ENCODE results near the gene IQGAP1. TPM values are rescaled to one million over a fixed set of nuclear protein-coding genes. Genes with fewer than 3 reads are reported as not detected.
"Not testable (repeated sequence)": the region's sequence is repeated elsewhere in the genome, so short reads cannot be mapped to it uniquely, and the experiment has no call there.

The IQGAP1 gene
- total RNA-seq, 1 donor from 2014 or later, result 227 TPM

DNA sequence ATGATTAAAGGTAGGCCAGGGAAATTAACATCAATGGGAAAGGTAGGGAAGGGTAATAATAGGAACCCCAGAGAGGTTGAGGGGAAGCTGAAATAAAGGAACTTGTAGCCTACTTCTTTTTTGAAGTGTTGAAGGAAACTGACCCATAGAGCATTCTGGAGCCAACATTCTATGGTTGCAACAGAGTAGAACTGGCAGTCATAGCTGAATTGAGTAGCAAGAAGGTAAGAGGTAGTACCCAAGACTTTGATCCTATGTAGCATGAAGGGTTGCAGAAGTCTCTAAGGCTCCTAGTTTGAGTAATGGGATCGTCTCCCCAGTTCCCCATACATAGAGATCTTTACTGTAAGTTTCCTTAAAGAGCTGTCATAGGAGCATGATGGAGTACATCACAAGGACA is 43.4 kb upstream of the IQGAP1 start:
- POLR2A ChIA-PET, result no interaction called here

DNA sequence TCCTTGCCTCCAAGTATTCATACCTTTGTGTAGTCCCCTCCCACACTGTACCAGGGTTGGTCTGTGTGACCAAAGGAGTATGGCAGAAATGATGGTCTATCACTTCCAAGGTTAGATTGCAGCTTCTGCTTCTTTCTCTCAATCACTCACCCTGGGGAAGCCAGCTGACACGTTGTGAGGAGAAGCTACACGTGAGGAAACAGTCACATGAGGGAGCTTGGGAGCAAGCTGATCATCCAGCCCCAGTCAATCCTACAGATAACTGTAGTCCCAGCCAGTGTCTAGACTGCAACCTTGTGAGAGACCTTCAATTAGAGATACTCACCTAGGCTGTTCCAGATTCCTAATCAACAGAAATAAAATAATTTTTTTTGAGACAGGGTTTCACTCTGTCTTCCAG is 42.2 kb upstream of the IQGAP1 start:
- intact Hi-C loops (cut with micrococcal nuclease), result no loop called here
- H3K27ac Mint-ChIP-seq, result no peak overlapping the region
- no peak for ATAC-seq (ENCODE audit: low read depth)

More for the DNA sequence above, 43.4 kb upstream of the IQGAP1 start:
- DNase-seq, result no peak
- no peak for ATAC-seq (ENCODE audit: low read depth)
- CTCF ChIA-PET, result interaction anchor here (1.4 kb wide), 1 partner anchor 25 kb away, joined by 4 read pairs; no protein-coding TSS in a partner anchor
- H3K4me1 Mint-ChIP-seq, result peaks cover 10% of the 10 kb centered on the region
- H3K27me3 Mint-ChIP-seq, result no peaks in the 10 kb centered on the region
- intact Hi-C loops (cut with micrococcal nuclease), result no loop called here
- TF ChIP-seq, protein P1, sequence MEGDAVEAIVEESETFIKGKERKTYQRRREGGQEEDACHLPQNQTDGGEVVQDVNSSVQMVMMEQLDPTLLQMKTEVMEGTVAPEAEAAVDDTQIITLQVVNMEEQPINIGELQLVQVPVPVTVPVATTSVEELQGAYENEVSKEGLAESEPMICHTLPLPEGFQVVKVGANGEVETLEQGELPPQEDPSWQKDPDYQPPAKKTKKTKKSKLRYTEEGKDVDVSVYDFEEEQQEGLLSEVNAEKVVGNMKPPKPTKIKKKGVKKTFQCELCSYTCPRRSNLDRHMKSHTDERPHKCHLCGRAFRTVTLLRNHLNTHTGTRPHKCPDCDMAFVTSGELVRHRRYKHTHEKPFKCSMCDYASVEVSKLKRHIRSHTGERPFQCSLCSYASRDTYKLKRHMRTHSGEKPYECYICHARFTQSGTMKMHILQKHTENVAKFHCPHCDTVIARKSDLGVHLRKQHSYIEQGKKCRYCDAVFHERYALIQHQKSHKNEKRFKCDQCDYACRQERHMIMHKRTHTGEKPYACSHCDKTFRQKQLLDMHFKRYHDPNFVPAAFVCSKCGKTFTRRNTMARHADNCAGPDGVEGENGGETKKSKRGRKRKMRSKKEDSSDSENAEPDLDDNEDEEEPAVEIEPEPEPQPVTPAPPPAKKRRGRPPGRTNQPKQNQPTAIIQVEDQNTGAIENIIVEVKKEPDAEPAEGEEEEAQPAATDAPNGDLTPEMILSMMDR (IDR thresholded peaks at IDR 0.05), result no peak
- H3K27ac Mint-ChIP-seq, result no peak overlapping the region
- no peaks in the 10 kb centered on the region for H3K9me3 Mint-ChIP-seq
- no peaks in the 10 kb centered on the region for H3K36me3 Mint-ChIP-seq (ENCODE audit: low read depth)
- H3K4me3 Mint-ChIP-seq, result no peak overlapping the region

DNA sequence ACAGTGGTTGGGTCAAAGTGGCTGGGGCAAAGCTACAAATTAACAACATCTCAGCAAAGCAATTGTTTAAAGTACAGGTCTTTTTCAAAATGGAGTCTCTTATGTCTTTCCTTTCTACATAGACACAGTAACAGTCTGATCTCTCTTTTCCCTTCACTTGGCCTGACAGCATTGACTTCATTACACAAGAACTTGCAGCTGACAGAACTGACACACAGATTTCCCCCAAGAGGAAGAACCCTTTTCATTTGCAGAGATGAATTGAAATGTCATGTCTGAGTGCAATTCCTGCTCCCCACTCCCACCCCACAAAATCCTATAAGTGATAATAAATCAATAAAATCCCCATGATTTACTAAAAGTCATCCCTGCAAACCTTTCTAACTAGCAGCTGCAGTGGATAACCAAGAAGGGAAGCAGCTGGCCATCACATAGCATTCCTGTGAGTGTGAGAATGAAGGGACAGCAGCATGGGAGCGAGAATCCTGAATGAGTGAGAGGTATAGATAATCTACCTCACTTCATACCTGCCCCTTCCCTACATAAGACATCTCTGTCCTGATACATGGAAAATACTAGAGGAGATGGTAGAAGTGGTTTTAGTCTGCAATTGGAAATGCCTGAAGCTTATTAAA is 40.5 kb upstream of the IQGAP1 start:
- H3K4me3 Mint-ChIP-seq; H3K27ac Mint-ChIP-seq; POLR2A ChIA-PET; H3K36me3 Mint-ChIP-seq (ENCODE audit: low read depth); ATAC-seq (ENCODE audit: low read depth); DNase-seq; intact Hi-C loops (cut with micrococcal nuclease); H3K9me3 Mint-ChIP-seq; H3K27me3 Mint-ChIP-seq: not testable (repeated sequence)
- CTCF ChIA-PET, result interaction anchor here (0.8 kb wide), 1 partner anchor 27 kb away, joined by 3 read pairs; no protein-coding TSS in a partner anchor
- H3K4me1 Mint-ChIP-seq, result peaks cover 16% of the 10 kb centered on the region

More for the DNA sequence above, 42.2 kb upstream of the IQGAP1 start:
- Mint-ChIP-seq H3K36me3 (ENCODE audit: low read depth) (no peaks in the 10 kb centered on the region), H3K4me3 (no peak overlapping the region), H3K27me3 (no peaks in the 10 kb centered on the region), H3K4me1 (peaks cover 10% of the 10 kb centered on the region), H3K9me3 (no peaks in the 10 kb centered on the region)
- no peak for DNase-seq
- POLR2A ChIA-PET, result interaction anchor here (0.6 to 1.5 kb wide), 2 partner anchors 14 to 150 kb away, joined by 3 read pairs; no protein-coding TSS in a partner anchor
- TF ChIP-seq, protein P1 (IDR thresholded peaks at IDR 0.05), result no peak
- CTCF ChIA-PET, result interaction anchor here (1.1 to 1.4 kb wide), 2 partner anchors 15 to 26 kb away, joined by 3 to 4 read pairs; no protein-coding TSS in a partner anchor

DNA sequence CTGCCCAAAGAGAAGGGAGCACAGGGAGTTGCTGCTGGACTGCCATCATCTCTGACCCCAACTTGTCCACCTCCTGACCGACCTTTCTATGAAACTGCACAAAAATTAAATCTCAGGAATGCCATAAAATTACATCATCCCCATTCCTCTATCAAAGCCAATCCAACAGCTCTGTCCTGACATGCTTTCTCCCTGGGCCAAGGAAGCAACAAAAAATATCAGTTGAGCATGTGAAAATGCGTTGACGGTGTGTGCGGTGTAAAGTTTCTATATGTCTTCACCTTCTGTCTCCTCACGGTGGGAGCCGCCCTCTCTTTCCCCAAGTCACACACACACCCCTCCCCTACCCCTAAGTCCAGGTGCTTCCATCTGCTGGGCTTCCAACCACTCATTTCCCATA is 39.6 kb upstream of the IQGAP1 start:
- H3K4me1 Mint-ChIP-seq, result peaks cover 12% of the 10 kb centered on the region
- ATAC-seq (ENCODE audit: low read depth) (no peak), DNase-seq (no peak)
- ChIA-PET POLR2A (no interaction called here), CTCF (no interaction called here)
- H3K9me3 Mint-ChIP-seq, result no peaks in the 10 kb centered on the region
- intact Hi-C loops (cut with micrococcal nuclease), result no loop called here
- H3K36me3 Mint-ChIP-seq (ENCODE audit: low read depth), result no peaks in the 10 kb centered on the region
- H3K27me3 Mint-ChIP-seq, result no peaks in the 10 kb centered on the region
- H3K4me3 Mint-ChIP-seq, result no peak overlapping the region
- H3K27ac Mint-ChIP-seq, result no peak overlapping the region
- TF ChIP-seq, protein P1 (IDR thresholded peaks at IDR 0.05), result no peak

DNA sequence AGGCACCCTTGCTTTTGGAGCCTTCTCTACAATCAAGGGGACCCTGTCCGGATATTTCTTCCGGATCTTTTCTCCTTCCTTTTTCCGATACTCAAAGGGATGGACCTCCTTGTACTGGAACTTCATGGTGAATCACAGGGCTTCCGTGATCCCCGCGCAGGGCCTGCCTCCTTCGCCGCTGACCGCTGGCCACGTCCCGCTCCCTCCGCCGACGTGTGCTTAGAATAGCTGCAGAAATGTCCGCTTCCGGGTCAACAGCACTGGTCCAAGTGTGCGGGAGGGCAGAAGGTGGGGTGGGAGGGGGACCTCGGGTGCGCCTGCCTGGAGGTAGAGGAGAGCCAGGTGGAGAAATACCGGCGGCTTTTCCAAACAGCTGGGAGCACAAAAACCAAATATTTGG is 39.0 kb upstream of the IQGAP1 start:
- Mint-ChIP-seq H3K4me1 (peaks cover 11% of the 10 kb centered on the region), H3K27me3 (no peaks in the 10 kb centered on the region), H3K36me3 (ENCODE audit: low read depth) (no peaks in the 10 kb centered on the region), H3K27ac (no peak overlapping the region), H3K4me3 (no peak overlapping the region), H3K9me3 (no peaks in the 10 kb centered on the region)
- ChIA-PET POLR2A (interaction anchor here (0.6 kb wide), 1 partner anchor 39 kb away, joined by 3 read pairs; the partner anchor contains the start of gene IQGAP1), CTCF (no interaction called here)
- intact Hi-C loops (cut with micrococcal nuclease), result no loop called here
- DNase-seq (no peak), ATAC-seq (ENCODE audit: low read depth) (no peak)
- TF ChIP-seq, protein P1 (IDR thresholded peaks at IDR 0.05), result no peak
